ENCODE data around the gene CMBL. TPM values are rescaled to one million over a fixed set of nuclear protein-coding genes. Genes with fewer than 3 reads are reported as not detected.

CMBL gene
- total RNA-seq, 1 donor from 2014 or later, result 50.4 TPM

GRCh38 chr5:10303699-10304170 lies 4.0 kb downstream of the CMBL start:
- Histone ChIP-seq H3K9me3 (replicated peaks) (no peaks in the 10 kb centered on the region), H3K4me3 (no peak overlapping the region), H3K36me3 (peaks cover 4% of the 10 kb centered on the region), H3K27me3 (ENCODE audit: low read depth) (no peaks in the 10 kb centered on the region), H3K4me1 (peaks cover 55% of the 10 kb centered on the region), H3K27ac (replicated peaks) (peak overlapping the region; percentile 86)
- TF ChIP-seq CTCF (IDR thresholded peaks at IDR 0.05; ENCODE audit: borderline replicate concordance), result no peak
- intact Hi-C loops (cut with micrococcal nuclease), result no loop called here
- DNase-seq, result no peak

- Histone ChIP-seq H3K4me1 (peaks cover 55% of the 10 kb centered on the region), H3K4me3 (no peak overlapping the region), H3K27me3 (ENCODE audit: low read depth) (no peaks in the 10 kb centered on the region), H3K36me3 (peaks cover 4% of the 10 kb centered on the region), H3K9me3 (replicated peaks) (no peaks in the 10 kb centered on the region), H3K27ac (replicated peaks) (peak overlapping the region; percentile 86)
- DNase-seq, result no peak
- TF ChIP-seq CTCF (IDR thresholded peaks at IDR 0.05; ENCODE audit: borderline replicate concordance), result no peak
- intact Hi-C loops (cut with micrococcal nuclease), result no loop called here
Observed at GRCh38 chr5:10303201-10303600, 4.5 kb downstream of the CMBL start.

GRCh38 chr5:10301842-10302610 lies 5.7 kb downstream of the CMBL start:
- H3K27ac ChIP-seq (replicated peaks), result peak overlapping the region; percentile 86
- peak; percentile 86 for DNase-seq
- peaks cover 47% of the 10 kb centered on the region for H3K4me1 ChIP-seq
- H3K9me3 ChIP-seq (replicated peaks), result no peaks in the 10 kb centered on the region
- no peaks in the 10 kb centered on the region for H3K27me3 ChIP-seq (ENCODE audit: low read depth)
- H3K4me3 ChIP-seq, result peak overlapping the region; percentile 45
- peaks cover 4% of the 10 kb centered on the region for H3K36me3 ChIP-seq
- intact Hi-C loops (cut with micrococcal nuclease), result no loop called here
- TF ChIP-seq CTCF (IDR thresholded peaks at IDR 0.05; ENCODE audit: borderline replicate concordance), result no peak

- DNase-seq, result no peak
- Histone ChIP-seq H3K27ac (replicated peaks) (peak overlapping the region; percentile 86), H3K4me3 (peak overlapping the region; percentile 45), H3K36me3 (peaks cover 4% of the 10 kb centered on the region), H3K4me1 (peaks cover 40% of the 10 kb centered on the region), H3K27me3 (ENCODE audit: low read depth) (no peaks in the 10 kb centered on the region), H3K9me3 (replicated peaks) (no peaks in the 10 kb centered on the region)
- no peak for TF ChIP-seq CTCF (IDR thresholded peaks at IDR 0.05; ENCODE audit: borderline replicate concordance)
- intact Hi-C loops (cut with micrococcal nuclease), result no loop called here
Observed at GRCh38 chr5:10301266-10301665, 6.4 kb downstream of the CMBL start.

- no peaks in the 10 kb centered on the region for H3K27me3 ChIP-seq (ENCODE audit: low read depth)
- no peak overlapping the region for H3K4me3 ChIP-seq
- H3K9me3 ChIP-seq (replicated peaks), result no peaks in the 10 kb centered on the region
- peaks cover 4% of the 10 kb centered on the region for H3K36me3 ChIP-seq
- no peak for DNase-seq
- H3K4me1 ChIP-seq, result peaks cover 32% of the 10 kb centered on the region
- no peak for TF ChIP-seq CTCF (IDR thresholded peaks at IDR 0.05; ENCODE audit: borderline replicate concordance)
- no peak overlapping the region for H3K27ac ChIP-seq (replicated peaks)
- intact Hi-C loops (cut with micrococcal nuclease), result no loop called here
Observed at GRCh38 chr5:10300246-10300645, 7.5 kb downstream of the CMBL start.

Measured in left ventricle myocardium inferior (tissue), 1 donor.